ENCODE measurements around the gene PHLPP1. TPM values are rescaled to one million over a fixed set of nuclear protein-coding genes. Genes with fewer than 3 reads are reported as not detected.

PHLPP1 gene
- total and polyA plus RNA-seq, 4 experiments from 2014 or later = 0.36 to 7.8 (median 6.3) TPM; not detected in 1

DNA sequence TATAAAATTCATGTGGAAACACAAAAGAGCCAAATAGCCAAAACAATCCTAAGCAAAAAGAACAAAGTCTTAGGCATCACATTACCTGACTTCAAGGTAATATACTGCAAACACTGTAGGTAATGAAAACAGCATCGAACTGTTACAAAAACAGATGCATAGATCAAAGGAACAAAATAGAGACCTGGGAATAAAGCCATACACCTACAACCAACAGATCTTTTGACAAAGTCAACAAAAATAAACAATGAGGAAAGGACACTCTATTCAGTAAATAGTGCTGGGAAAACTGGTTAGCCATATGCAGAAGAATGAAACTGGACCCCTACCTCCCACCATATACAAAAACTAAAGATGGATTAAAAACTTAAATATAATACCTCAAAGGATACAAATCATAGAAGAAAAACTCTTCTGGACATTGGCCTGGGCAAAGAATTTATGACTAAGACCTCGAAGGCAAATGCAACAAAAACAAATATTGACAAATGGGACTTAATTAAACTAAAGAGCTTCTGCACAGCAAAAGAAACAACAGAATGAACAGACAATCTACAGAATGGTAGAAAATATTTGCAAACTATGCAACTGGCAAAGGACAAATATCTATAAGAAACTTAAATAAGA lies 218.0 kb downstream of the PHLPP1 start:
- intact Hi-C loops (cut with micrococcal nuclease) = no loop called here
- H3K36me3 Mint-ChIP-seq = peaks cover 2 to 11% of the 10 kb centered on the region in 2 donors
- POLR2A ChIA-PET (ENCODE audit: partially characterized antibody) = no interaction called here

DNA sequence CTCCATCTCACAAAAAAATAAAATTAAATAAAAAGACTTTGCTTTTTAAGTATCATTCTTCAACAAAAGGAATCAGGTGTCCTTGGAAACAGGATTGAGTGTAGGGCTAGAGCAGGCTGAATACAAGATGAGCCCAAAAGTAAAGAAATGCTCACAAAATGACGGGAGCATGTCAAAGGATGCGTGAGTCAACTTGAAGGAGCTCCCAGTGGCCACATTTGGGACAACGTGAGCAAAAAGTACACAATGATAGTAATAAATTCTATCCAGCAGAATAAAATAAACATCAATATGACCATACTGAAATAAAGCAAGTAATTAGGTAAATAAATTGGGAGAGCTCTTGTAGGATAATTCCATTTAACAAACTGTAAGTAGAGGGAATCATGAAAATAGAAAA lies 220.7 kb downstream of the PHLPP1 start:
- Mint-ChIP-seq H3K27me3 (peaks cover 0 to 1% of the 10 kb centered on the region in 2 donors), H3K4me3 (no peak overlapping the region), H3K9me3 (peaks cover 2 to 23% (median 16%) of the 10 kb centered on the region in 8 donors), H3K27ac (no peak overlapping the region), H3K36me3 (peaks cover 0 to 4% of the 10 kb centered on the region in 2 donors), H3K4me1 (peaks cover 0 to 2% (median 0%) of the 10 kb centered on the region in 4 donors)
- no peaks in the 10 kb centered on the region for H3K36me3 ChIP-seq (ENCODE audit: insufficient read depth, low read length)
- no peak overlapping the region for H3K27ac ChIP-seq (ENCODE audit: low read depth, low read length)
- H3K27me3 ChIP-seq (ENCODE audit: insufficient read depth, low read length) = no peaks in the 10 kb centered on the region
- intact Hi-C loops (cut with micrococcal nuclease) = no loop called here
- H3K4me3 ChIP-seq (ENCODE audit: low read length in 2 of 2) = no peak overlapping the region
- H3K4me1 ChIP-seq (ENCODE audit: insufficient read depth, low read length) = no peaks in the 10 kb centered on the region
- ChIA-PET CTCF (ENCODE audit: partially characterized antibody) (no interaction called here), POLR2A (ENCODE audit: partially characterized antibody) (no interaction called here)
- no peaks in the 10 kb centered on the region for H3K9me3 ChIP-seq (ENCODE audit: control insufficient read depth in 1 of 2, low read length in 2 of 2)
- DNase-seq = no peak

More for the DNA sequence above, 218.0 kb downstream of the PHLPP1 start:
- no peak overlapping the region for H3K4me3 ChIP-seq (ENCODE audit: low read length in 2 of 2)
- no peaks in the 10 kb centered on the region for H3K4me1 ChIP-seq (ENCODE audit: insufficient read depth, low read length)
- Mint-ChIP-seq H3K4me3 (no peak overlapping the region), H3K4me1 (no peaks in the 10 kb centered on the region), H3K9me3 (peaks cover 2 to 32% (median 22%) of the 10 kb centered on the region in 8 donors), H3K27me3 (peaks cover 0 to 1% of the 10 kb centered on the region in 2 donors), H3K27ac (no peak overlapping the region)
- no peak for DNase-seq
- H3K27me3 ChIP-seq (ENCODE audit: insufficient read depth, low read length) = no peaks in the 10 kb centered on the region
- no peak overlapping the region for H3K27ac ChIP-seq (ENCODE audit: low read depth, low read length)
- CTCF ChIA-PET (ENCODE audit: partially characterized antibody) = no interaction called here
- no peaks in the 10 kb centered on the region for H3K9me3 ChIP-seq (ENCODE audit: control insufficient read depth in 1 of 2, low read length in 2 of 2)
- H3K36me3 ChIP-seq (ENCODE audit: insufficient read depth, low read length) = no peaks in the 10 kb centered on the region

DNA sequence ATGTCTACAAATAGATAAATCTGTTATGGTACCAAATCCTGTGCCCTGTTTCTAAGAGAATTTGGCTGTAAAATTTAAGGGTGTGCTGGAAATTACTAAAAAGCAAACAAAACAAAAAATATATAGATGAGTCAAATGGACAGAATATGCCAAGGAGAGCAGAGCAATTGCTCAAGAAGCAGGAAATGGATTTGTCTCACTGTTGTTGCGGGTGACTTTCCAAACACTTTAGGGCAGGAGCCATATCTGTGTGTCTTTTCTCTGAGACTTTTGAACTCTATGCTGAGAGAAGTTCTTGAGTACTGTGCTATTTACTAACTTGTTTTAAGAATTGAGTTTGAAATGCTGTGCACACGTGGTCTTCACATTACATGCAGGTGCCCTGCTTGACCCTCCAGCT lies 221.7 kb downstream of the PHLPP1 start:
- Histone ChIP-seq H3K4me1 (ENCODE audit: insufficient read depth, low read length) (no peaks in the 10 kb centered on the region), H3K27me3 (ENCODE audit: insufficient read depth, low read length) (no peaks in the 10 kb centered on the region), H3K36me3 (ENCODE audit: insufficient read depth, low read length) (no peaks in the 10 kb centered on the region), H3K4me3 (ENCODE audit: low read length in 2 of 2) (no peak overlapping the region), H3K27ac (ENCODE audit: low read depth, low read length) (no peak overlapping the region), H3K9me3 (ENCODE audit: control insufficient read depth in 1 of 2, low read length in 2 of 2) (no peaks in the 10 kb centered on the region)
- Mint-ChIP-seq H3K4me1 (peaks cover 0 to 2% (median 0%) of the 10 kb centered on the region in 4 donors), H3K9me3 (peaks cover 0 to 13% (median 7%) of the 10 kb centered on the region in 8 donors), H3K27ac (peak overlapping the region in 1 of 7 donors; percentile 10), H3K36me3 (no peaks in the 10 kb centered on the region), H3K27me3 (no peaks in the 10 kb centered on the region), H3K4me3 (no peak overlapping the region)
- POLR2A ChIA-PET (ENCODE audit: partially characterized antibody) = no interaction called here
- intact Hi-C loops (cut with micrococcal nuclease) = no loop called here
- CTCF ChIA-PET (ENCODE audit: partially characterized antibody) = no interaction called here
- no peak for DNase-seq

DNA sequence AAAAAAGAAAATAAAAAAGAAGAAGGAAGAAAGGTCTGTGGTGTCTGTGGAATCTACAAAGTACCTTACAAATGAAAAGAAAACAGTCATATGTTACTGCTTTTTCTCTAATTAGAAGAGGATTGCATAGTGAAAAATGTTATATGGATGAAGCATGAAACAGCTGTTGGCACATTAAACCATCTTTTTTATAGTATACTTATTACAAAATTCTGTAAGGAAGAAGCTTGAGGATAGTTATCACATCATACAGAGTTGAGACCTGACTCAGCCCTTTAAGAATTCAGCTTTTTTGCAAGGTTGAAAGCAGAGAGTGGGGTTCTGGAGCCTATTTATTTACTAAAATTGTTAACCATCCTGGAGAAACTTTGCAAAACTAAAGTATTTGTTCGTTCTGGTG lies 222.7 kb downstream of the PHLPP1 start:
- no peaks in the 10 kb centered on the region for H3K9me3 ChIP-seq (ENCODE audit: control insufficient read depth in 1 of 2, low read length in 2 of 2)
- H3K4me3 Mint-ChIP-seq = no peak overlapping the region
- peaks cover 0 to 4% of the 10 kb centered on the region in 2 donors for H3K36me3 Mint-ChIP-seq
- DNase-seq = no peak
- no peak overlapping the region for H3K4me3 ChIP-seq (ENCODE audit: low read length in 2 of 2)
- H3K27me3 Mint-ChIP-seq = no peaks in the 10 kb centered on the region
- no peak overlapping the region for H3K27ac ChIP-seq (ENCODE audit: low read depth, low read length)
- H3K4me1 ChIP-seq (ENCODE audit: insufficient read depth, low read length) = no peaks in the 10 kb centered on the region
- H3K27ac Mint-ChIP-seq = no peak overlapping the region
- peaks cover 0 to 4% (median under 1%) of the 10 kb centered on the region in 8 donors for H3K9me3 Mint-ChIP-seq
- CTCF ChIA-PET (ENCODE audit: partially characterized antibody) = interaction anchor here (0.9 kb wide), 1 partner anchor 19 kb away, joined by 3 read pairs; no protein-coding TSS in a partner anchor
- no peaks in the 10 kb centered on the region for H3K36me3 ChIP-seq (ENCODE audit: insufficient read depth, low read length)
- intact Hi-C loops (cut with micrococcal nuclease) = no loop called here
- POLR2A ChIA-PET (ENCODE audit: partially characterized antibody) = no interaction called here
- H3K27me3 ChIP-seq (ENCODE audit: insufficient read depth, low read length) = no peaks in the 10 kb centered on the region
- peaks cover 0 to 2% (median 0%) of the 10 kb centered on the region in 4 donors for H3K4me1 Mint-ChIP-seq

DNA sequence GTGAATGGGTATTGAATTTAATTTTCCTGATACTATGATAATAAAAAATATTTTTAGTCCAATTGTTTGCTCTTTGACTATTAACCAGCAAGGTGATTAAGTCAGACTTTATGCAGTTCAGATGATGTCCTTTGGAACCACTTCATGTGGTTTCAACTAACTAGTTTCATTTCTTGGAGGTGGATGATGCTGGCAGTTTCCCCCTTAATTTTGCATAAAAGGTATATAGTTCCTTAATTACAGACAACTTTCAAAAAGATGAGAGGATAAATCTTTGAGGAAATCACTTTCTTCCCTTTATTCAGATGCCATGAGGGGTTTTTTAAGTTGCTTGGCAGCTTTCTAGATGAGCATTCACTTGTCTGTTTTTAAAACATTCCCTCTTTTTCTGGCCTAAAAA lies 223.1 kb downstream of the PHLPP1 start:
- no peak overlapping the region for H3K4me3 Mint-ChIP-seq
- Histone ChIP-seq H3K4me3 (ENCODE audit: low read length in 2 of 2) (no peak overlapping the region), H3K9me3 (ENCODE audit: control insufficient read depth in 1 of 2, low read length in 2 of 2) (no peaks in the 10 kb centered on the region), H3K4me1 (ENCODE audit: insufficient read depth, low read length) (no peaks in the 10 kb centered on the region), H3K36me3 (ENCODE audit: insufficient read depth, low read length) (no peaks in the 10 kb centered on the region), H3K27me3 (ENCODE audit: insufficient read depth, low read length) (no peaks in the 10 kb centered on the region), H3K27ac (ENCODE audit: low read depth, low read length) (no peak overlapping the region)
- H3K36me3 Mint-ChIP-seq = peaks cover 0 to 8% of the 10 kb centered on the region in 2 donors
- peaks cover 0 to 2% (median 0%) of the 10 kb centered on the region in 4 donors for H3K4me1 Mint-ChIP-seq
- H3K9me3 Mint-ChIP-seq = peaks cover 0 to 3% (median 0%) of the 10 kb centered on the region in 8 donors
- ChIA-PET CTCF (ENCODE audit: partially characterized antibody) (interaction anchor here (0.9 kb wide), 1 partner anchor 19 kb away, joined by 3 read pairs; no protein-coding TSS in a partner anchor), POLR2A (ENCODE audit: partially characterized antibody) (no interaction called here)
- no peak for DNase-seq
- no peak overlapping the region for H3K27ac Mint-ChIP-seq
- H3K27me3 Mint-ChIP-seq = no peaks in the 10 kb centered on the region
- intact Hi-C loops (cut with micrococcal nuclease) = no loop called here

DNA sequence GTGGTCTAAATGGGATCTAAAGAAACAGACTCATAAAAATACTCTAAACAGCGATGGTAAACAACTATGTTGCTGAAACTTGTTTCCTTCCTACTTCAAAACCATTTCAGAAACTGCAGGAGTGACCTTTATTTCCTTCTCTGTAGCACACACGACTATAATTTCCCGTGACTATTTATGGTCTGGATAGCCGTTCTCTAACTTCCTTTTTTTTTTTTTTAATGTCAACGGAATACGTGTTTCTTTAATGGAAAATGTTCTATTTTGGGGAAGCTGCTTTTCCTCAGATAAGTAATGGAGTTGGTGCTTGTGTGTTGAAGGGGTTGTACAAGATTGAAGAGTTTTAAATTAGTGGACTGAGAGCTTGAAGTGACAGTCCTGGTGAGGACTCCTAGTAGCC lies 224.1 kb downstream of the PHLPP1 start:
- Mint-ChIP-seq H3K27ac (peak overlapping the region in 1 of 7 donors; percentile 71), H3K4me1 (peaks cover 0 to 2% (median 0%) of the 10 kb centered on the region in 4 donors), H3K9me3 (no peaks in the 10 kb centered on the region), H3K4me3 (no peak overlapping the region), H3K36me3 (peaks cover 0 to 8% of the 10 kb centered on the region in 2 donors), H3K27me3 (no peaks in the 10 kb centered on the region)
- intact Hi-C loops (cut with micrococcal nuclease) = no loop called here
- POLR2A ChIA-PET (ENCODE audit: partially characterized antibody) = no interaction called here
- CTCF ChIA-PET (ENCODE audit: partially characterized antibody) = no interaction called here
- Histone ChIP-seq H3K36me3 (ENCODE audit: insufficient read depth, low read length) (no peaks in the 10 kb centered on the region), H3K27me3 (ENCODE audit: insufficient read depth, low read length) (no peaks in the 10 kb centered on the region), H3K4me1 (ENCODE audit: insufficient read depth, low read length) (no peaks in the 10 kb centered on the region), H3K9me3 (ENCODE audit: control insufficient read depth in 1 of 2, low read length in 2 of 2) (no peaks in the 10 kb centered on the region), H3K27ac (ENCODE audit: low read depth, low read length) (no peak overlapping the region), H3K4me3 (ENCODE audit: low read length in 2 of 2) (no peak overlapping the region)
- DNase-seq = no peak

DNA sequence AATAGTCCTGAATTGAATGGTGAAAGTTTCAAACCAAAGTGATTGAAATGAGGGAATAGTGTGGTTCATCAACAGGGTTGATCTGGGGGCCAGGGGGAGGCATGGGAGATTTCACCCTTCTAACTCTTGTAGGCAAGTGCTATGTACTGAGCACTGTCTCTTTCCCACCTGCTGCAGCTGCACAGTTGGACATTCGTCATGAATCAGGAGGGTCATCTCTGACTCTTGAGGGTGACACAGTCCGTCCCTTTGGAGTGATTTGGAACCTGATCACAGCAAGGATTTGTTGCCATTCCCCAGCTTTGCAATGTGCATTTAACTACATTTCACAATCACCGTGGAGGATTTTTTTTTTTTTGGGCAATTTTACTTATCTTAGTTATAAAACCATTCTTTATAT lies 224.6 kb downstream of the PHLPP1 start:
- H3K4me1 ChIP-seq (ENCODE audit: insufficient read depth, low read length) = no peaks in the 10 kb centered on the region
- intact Hi-C loops (cut with micrococcal nuclease) = no loop called here

More for the DNA sequence above, 224.6 kb downstream of the PHLPP1 start:
- H3K36me3 Mint-ChIP-seq = peaks cover 2 to 8% of the 10 kb centered on the region in 2 donors
- H3K9me3 ChIP-seq (ENCODE audit: control insufficient read depth in 1 of 2, low read length in 2 of 2) = no peaks in the 10 kb centered on the region
- no peaks in the 10 kb centered on the region for H3K9me3 Mint-ChIP-seq
- H3K4me3 Mint-ChIP-seq = no peak overlapping the region
- H3K27me3 Mint-ChIP-seq = no peaks in the 10 kb centered on the region
- POLR2A ChIA-PET (ENCODE audit: partially characterized antibody) = no interaction called here
- no peak overlapping the region for H3K27ac Mint-ChIP-seq
- no peak overlapping the region for H3K4me3 ChIP-seq (ENCODE audit: low read length in 2 of 2)
- no peaks in the 10 kb centered on the region for H3K27me3 ChIP-seq (ENCODE audit: insufficient read depth, low read length)
- no peaks in the 10 kb centered on the region for H3K36me3 ChIP-seq (ENCODE audit: insufficient read depth, low read length)
- no peak for DNase-seq
- no peak overlapping the region for H3K27ac ChIP-seq (ENCODE audit: low read depth, low read length)
- peaks cover 0 to 2% (median 0%) of the 10 kb centered on the region in 4 donors for H3K4me1 Mint-ChIP-seq
- CTCF ChIA-PET (ENCODE audit: partially characterized antibody) = no interaction called here
